GM13977 (cell line): Measurements from ENCODE around the gene NOPCHAP1.
"Not testable (repeated sequence)": the region's sequence is repeated elsewhere in the genome, so short reads cannot be mapped to it uniquely, and the experiment has no call there.

Source experiments
- DNase-seq: peaks from one replicate; pipeline ENCODE4 v3.0.0; 2012; ENCODE audit warnings: low spot score
- CTCF ChIP-seq: IDR thresholded peaks from 2 replicates; pipeline ENCODE4 v1.5.1; 2012; ENCODE audit warnings: mild to moderate bottlenecking, control low read depth; ENCODE audit not compliant: insufficient read depth; ENCODE audit errors: extremely low read depth, missing control alignments
- in situ Hi-C: fragments of 300-500 bp; cut with MboI; formaldehyde crosslinking; loops from one replicate; pipeline ENCODE4 v1.12.0; 2022; ENCODE audit warnings: low sequenced_read_pairs, low pct_unique_long_range_greater_than_20kb, mixed read lengths, inconsistent platforms; ENCODE audit not compliant: unreplicated experiment

NOPCHAP1 gene

GRCh38 chr12:104975587-104976343 lies 10.4 kb upstream of the NOPCHAP1 start:
- TF ChIP-seq CTCF, result no peak
- no peak for DNase-seq
- in situ Hi-C loops, result no loop called here

- TF ChIP-seq CTCF, result no peak
- in situ Hi-C loops, result no loop called here
Measured at GRCh38 chr12:104976703-104977102, 9.4 kb upstream of the NOPCHAP1 start.

DNA sequence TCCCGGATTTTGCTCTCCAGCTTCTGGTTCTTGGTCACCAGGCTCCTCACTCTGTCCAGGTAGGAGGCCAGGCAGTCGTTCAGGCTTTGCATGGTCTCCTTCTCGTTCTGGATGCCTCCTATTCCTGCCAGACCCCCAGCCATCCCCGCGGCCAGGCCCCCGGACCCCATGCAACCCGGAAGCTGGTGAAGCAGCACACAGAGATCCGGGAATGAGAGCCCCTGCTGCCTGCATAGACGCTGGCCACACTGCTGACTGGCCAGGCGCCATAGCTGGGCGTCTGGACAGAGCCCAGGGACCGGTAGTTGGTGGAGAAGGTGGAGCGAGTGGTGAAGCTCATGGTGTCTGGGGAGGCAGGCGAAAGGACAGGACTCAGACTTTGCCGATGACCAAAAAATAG lies 8.4 kb upstream of the NOPCHAP1 start:
- DNase-seq, in situ Hi-C loops: not testable (repeated sequence)

More at GRCh38 chr12:104976703-104977102, 9.4 kb upstream of the NOPCHAP1 start:
- DNase-seq, result no peak

DNA sequence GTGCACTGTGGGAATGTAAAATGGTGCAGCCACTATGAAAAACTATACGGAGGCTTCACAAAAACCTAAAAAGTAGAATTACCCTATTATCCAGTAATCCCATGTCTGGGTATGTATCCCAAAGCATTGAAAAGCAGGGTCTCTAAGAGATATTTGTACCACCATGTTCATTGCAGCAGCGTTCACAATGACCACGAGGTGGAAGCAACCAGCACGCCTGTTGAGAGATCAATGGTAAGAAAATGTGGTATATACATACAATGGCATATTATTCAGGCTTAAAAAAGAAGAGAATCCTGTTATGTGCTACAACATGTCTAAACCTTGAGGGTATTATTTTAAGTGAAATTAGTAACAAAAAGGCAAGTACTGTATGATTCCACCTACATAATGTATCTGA lies 910 bp upstream of the NOPCHAP1 start:
- no peak for TF ChIP-seq CTCF
- in situ Hi-C loops, result no loop called here
- no peak for DNase-seq

GRCh38 chr12:104990950-104991349 lies 4.8 kb downstream of the NOPCHAP1 start:
- in situ Hi-C loops, result no loop called here
- DNase-seq, result no peak
- no peak for TF ChIP-seq CTCF

GRCh38 chr12:104991565-104992128 lies 5.5 kb downstream of the NOPCHAP1 start:
- DNase-seq, result no peak
- in situ Hi-C loops, result no loop called here
- TF ChIP-seq CTCF, result no peak

- no peak for DNase-seq
- in situ Hi-C loops, result no loop called here
- TF ChIP-seq CTCF, result no peak
Measured at GRCh38 chr12:104994336-104994735, 8.2 kb downstream of the NOPCHAP1 start.
